Neural progenitor cell (in vitro differentiated cells): ENCODE measurements around the gene ZNF100.

Source experiments
- CTCF ChIP-seq: fragments of 200-600 bp; sonication (generic); IDR thresholded peaks from 2 replicates; pipeline ENCODE4 v1.5.1; 2017; ENCODE audit warnings: antibody characterized with exemption, mild to moderate bottlenecking
- EZH2phosphoT487 ChIP-seq: fragments of 200-600 bp; sonication (generic); IDR thresholded peaks from 2 replicates; pipeline ENCODE4 v1.6.1; 2017; ENCODE audit warnings: antibody characterized with exemption

- TF ChIP-seq CTCF, result no peak
- no peak for TF ChIP-seq EZH2phosphoT487
These were observed 2.2 kb downstream of the ZNF100 start for GRCh38 chr19:21765151-21765550.
